Lung (tissue), 12 donors: ENCODE results near the gene PIK3CD. TPM values are rescaled to one million over a fixed set of nuclear protein-coding genes. Genes with fewer than 3 reads are reported as not detected.

Experiments used
- ATAC-seq: fragments of 200-7000 bp; cut with Tn5 transposase; one replicate; pipeline ENCODE4 v1.9.1; 2020; ENCODE audit warnings: moderate number of reproducible peaks; ENCODE audit not compliant: insufficient read depth, low FRiP score
- DNase-seq, 3 donors: peaks; one replicate each; pipeline ENCODE4 v3.0.0-alpha.2; 2013 to 2017
- H3K27ac ChIP-seq, 2 donors: one replicate each; pipeline ENCODE4 v1.5.1; 2013; ENCODE audit warnings: mild to moderate bottlenecking in 2 of 2, moderate library complexity in 2 of 2, control low read depth in 1 of 2, inconsistent platforms in 1 of 2, low read depth in 1 of 2, low read length in 1 of 2
- H3K27me3 ChIP-seq, 3 donors: one replicate each; pipeline ENCODE4 v1.5.1; 2013; ENCODE audit warnings: low read length in 2 of 3; ENCODE audit not compliant: control insufficient read depth in 3 of 3, insufficient read depth in 3 of 3
- H3K36me3 ChIP-seq, 4 donors: one replicate each; pipeline ENCODE4 v1.5.1; 2013; ENCODE audit warnings: low read length in 4 of 4, mild to moderate bottlenecking in 1 of 4, moderate library complexity in 1 of 4; ENCODE audit not compliant: control insufficient read depth in 4 of 4, insufficient read depth in 4 of 4
- H3K4me1 ChIP-seq, 5 donors: one replicate each; pipeline ENCODE4 v1.5.1; 2013; ENCODE audit warnings: low read length in 5 of 5, mild to moderate bottlenecking in 2 of 5, moderate library complexity in 1 of 5; ENCODE audit not compliant: control insufficient read depth in 5 of 5, insufficient read depth in 5 of 5
- H3K4me3 ChIP-seq: one replicate; pipeline ENCODE4 v1.5.1; 2013; ENCODE audit warnings: mild to moderate bottlenecking, control low read depth, moderate library complexity
- H3K9ac ChIP-seq, 2 donors: one replicate each; pipeline ENCODE4 v1.5.1; 2013; ENCODE audit warnings: low read length in 2 of 2, control low read depth in 1 of 2; ENCODE audit not compliant: insufficient read depth in 1 of 2
- H3K9me3 ChIP-seq, 4 donors: one replicate each; pipeline ENCODE4 v1.5.1; 2013; ENCODE audit warnings: low read length in 3 of 4, mild to moderate bottlenecking in 1 of 4, moderate library complexity in 1 of 4; ENCODE audit not compliant: control insufficient read depth in 4 of 4, insufficient read depth in 3 of 4
- WGBS, 2 donors: extraction: QIAGEN DNeasy Blood & Tissue Kit; methylation state at CpG; one replicate each; pipeline ENCODE4 v1.1.7; 2013; 5-methylcytosine and 5-hydroxymethylcytosine counted together
- polyA plus RNA-seq, 2 donors: library from polyadenylated mRNA; stranded (reverse); fragments of 200-250 nt; gene quantifications; one replicate each; pipeline ENCODE4 v1.2.1, GENCODE V29; 2013
- total RNA-seq, 2 donors: library from RNA; depleted of rRNA in 1 of 2; stranded (reverse); fragments of >200 nt in 1 of 2; gene quantifications; one replicate each; pipeline ENCODE4 v1.2.1, GENCODE V29; 2014 to 2021
- TF ChIP-seq, protein P1 (sequence below): IDR thresholded peaks from 2 replicates; pipeline ENCODE4 v1.5.1; 2012; ENCODE audit warnings: mild to moderate bottlenecking; ENCODE audit errors: control extremely low read depth, extremely low read depth
- donor health status: control.
- donor health status: control.
- donor health status: Bipolar disorder and iron deficiency.
- donor health status: healthy.
- donor health status: DM: yes; HTN: yes; CAD: no.

Gene PIK3CD
- total and polyA plus RNA-seq, 4 donors, result 7.8 to 29.6 (median 21.8) TPM

DNA sequence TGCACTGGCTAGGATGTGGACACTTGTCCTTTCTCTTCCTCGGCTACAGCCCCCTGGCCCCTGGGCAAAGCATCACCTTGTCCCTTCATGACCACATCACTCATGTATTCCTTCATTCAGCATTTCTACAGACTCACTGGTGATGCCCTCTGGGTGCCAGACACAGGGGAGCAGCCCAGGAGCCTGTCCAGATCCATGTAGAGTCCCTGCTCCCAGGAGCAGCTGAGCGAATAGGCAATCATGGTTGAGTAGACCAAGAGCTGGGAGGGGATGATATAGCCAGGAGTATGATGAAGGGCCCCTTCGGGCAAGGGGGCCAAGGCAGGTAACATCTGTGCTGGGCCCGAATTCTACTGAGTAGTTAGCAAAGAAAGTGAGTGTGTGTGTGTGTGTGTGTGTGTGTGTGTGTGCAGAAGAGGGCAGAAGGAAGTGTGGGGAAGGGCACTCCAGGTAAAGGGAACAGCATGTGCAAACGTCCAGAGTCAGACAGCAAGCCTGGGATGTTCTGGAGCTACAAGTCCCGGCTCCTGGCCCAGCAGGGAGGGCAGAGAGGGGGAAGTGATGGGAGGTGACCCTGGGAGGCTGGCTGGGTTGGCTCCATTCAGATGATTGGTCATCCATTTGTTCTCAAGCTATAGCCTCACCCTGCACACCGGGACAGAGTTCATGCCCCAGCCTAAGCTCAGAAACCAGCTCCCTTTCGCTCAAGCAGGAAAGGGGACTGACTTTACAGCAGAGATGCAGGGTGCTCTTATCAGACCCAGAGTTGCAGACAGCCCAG is 21.0 kb upstream of the PIK3CD start:
- Histone ChIP-seq H3K27me3 (no peaks in the 10 kb centered on the region), H3K9ac (no peak overlapping the region), H3K4me3 (no peak overlapping the region), H3K36me3 (no peaks in the 10 kb centered on the region), H3K4me1 (no peaks in the 10 kb centered on the region), H3K27ac (peak overlapping the region in 1 of 2 donors; percentile 60), H3K9me3 (no peaks in the 10 kb centered on the region)
- 32 to 53% methylated on average over 8 of the region's 8 CpGs for WGBS, 2 donors
- TF ChIP-seq, protein P1, sequence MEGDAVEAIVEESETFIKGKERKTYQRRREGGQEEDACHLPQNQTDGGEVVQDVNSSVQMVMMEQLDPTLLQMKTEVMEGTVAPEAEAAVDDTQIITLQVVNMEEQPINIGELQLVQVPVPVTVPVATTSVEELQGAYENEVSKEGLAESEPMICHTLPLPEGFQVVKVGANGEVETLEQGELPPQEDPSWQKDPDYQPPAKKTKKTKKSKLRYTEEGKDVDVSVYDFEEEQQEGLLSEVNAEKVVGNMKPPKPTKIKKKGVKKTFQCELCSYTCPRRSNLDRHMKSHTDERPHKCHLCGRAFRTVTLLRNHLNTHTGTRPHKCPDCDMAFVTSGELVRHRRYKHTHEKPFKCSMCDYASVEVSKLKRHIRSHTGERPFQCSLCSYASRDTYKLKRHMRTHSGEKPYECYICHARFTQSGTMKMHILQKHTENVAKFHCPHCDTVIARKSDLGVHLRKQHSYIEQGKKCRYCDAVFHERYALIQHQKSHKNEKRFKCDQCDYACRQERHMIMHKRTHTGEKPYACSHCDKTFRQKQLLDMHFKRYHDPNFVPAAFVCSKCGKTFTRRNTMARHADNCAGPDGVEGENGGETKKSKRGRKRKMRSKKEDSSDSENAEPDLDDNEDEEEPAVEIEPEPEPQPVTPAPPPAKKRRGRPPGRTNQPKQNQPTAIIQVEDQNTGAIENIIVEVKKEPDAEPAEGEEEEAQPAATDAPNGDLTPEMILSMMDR, result no peak
- DNase-seq, result no peak
- ATAC-seq, result no peak

DNA sequence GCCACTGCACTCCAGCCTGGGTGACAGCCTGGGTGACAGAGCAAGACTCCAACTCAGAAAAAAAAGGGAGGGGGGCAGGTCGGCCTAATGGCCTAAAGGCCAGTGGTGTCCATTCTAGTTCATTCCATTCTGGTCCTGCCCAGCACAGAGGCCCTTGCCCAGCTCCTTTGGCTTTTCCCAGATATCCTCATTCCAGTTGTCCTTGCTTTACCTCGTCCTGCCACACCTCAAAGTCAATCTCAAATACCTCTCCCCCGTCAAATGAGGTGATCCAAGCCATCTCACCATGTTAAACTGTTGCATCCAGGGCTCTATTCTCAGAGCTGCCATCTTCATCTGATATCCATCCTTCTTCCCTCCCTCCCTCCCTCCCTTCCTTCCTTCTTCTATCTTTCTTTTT is 19.9 kb upstream of the PIK3CD start:
- no peak for DNase-seq
- no peaks in the 10 kb centered on the region for H3K36me3 ChIP-seq
- ATAC-seq, result no peak
- no peak overlapping the region for H3K27ac ChIP-seq
- 80 to 86% methylated on average over 3 of the region's 3 CpGs for WGBS, 2 donors
- no peaks in the 10 kb centered on the region for H3K9me3 ChIP-seq
- TF ChIP-seq, protein P1, result no peak
- no peak overlapping the region for H3K4me3 ChIP-seq
- no peaks in the 10 kb centered on the region for H3K27me3 ChIP-seq
- no peak overlapping the region for H3K9ac ChIP-seq
- no peaks in the 10 kb centered on the region for H3K4me1 ChIP-seq

DNA sequence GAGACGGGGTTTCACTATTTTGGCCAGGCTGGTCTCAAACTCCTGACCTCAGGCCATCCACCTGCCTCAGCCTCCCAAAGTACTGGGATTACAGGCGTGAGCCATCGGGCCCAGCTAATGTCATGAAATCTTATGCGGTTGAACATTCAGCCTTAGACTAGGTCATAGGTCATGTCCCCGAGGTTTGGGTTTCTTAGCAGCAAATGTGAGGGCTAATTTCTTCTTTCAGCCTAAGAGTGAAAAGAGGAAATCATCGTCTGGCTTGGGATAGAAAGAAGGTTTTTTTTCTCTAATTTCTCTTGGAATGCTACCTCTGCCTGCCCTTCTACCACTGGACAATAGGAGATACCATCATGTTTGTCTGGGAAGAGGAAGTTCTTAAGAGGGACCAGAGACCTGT is 18.0 kb upstream of the PIK3CD start:
- Histone ChIP-seq H3K9me3 (no peaks in the 10 kb centered on the region), H3K27ac (no peak overlapping the region)
- no peak for DNase-seq

More for the DNA sequence above, 18.0 kb upstream of the PIK3CD start:
- Histone ChIP-seq H3K27me3 (no peaks in the 10 kb centered on the region), H3K4me3 (no peak overlapping the region), H3K4me1 (no peaks in the 10 kb centered on the region), H3K36me3 (no peaks in the 10 kb centered on the region), H3K9ac (no peak overlapping the region)
- TF ChIP-seq, protein P1, result no peak
- no peak for ATAC-seq
- WGBS, 2 donors, result 79 to 80% methylated on average over 6 of the region's 6 CpGs
